ENCODE results near the gene TXNRD1.
"Not testable (repeated sequence)": the region's sequence is repeated elsewhere in the genome, so short reads cannot be mapped to it uniquely, and the experiment has no call there.

Gene TXNRD1

GRCh38 chr12:104375775-104376174, 160.2 kb downstream of the TXNRD1 start:
- DNase-seq, result no peak

- DNase-seq, result no peak
Measured at GRCh38 chr12:104376650-104377513, 161.3 kb downstream of the TXNRD1 start.

GRCh38 chr12:104377514-104377812, 161.9 kb downstream of the TXNRD1 start:
- DNase-seq, result no peak

GRCh38 chr12:104378427-104378826, 162.8 kb downstream of the TXNRD1 start:
- DNase-seq, result no peak

GRCh38 chr12:104381341-104381730, 165.8 kb downstream of the TXNRD1 start:
- DNase-seq, result no peak

GRCh38 chr12:104381731-104382480, 166.3 kb downstream of the TXNRD1 start:
- DNase-seq, result peak; percentile 76

- no peak for DNase-seq
Measured at GRCh38 chr12:104384141-104384880, 168.7 kb downstream of the TXNRD1 start.

- DNase-seq, result no peak
Measured at GRCh38 chr12:104385510-104385909, 169.9 kb downstream of the TXNRD1 start.

- no peak for DNase-seq
Measured at GRCh38 chr12:104386461-104386860, 170.9 kb downstream of the TXNRD1 start.

- DNase-seq, result no peak
Measured at GRCh38 chr12:104387190-104387589, 171.6 kb downstream of the TXNRD1 start.

- DNase-seq, result not testable (repeated sequence)
Measured at GRCh38 chr12:104394086-104394485, 178.5 kb downstream of the TXNRD1 start.

All from RPMI8226 (cell line).